ENCODE results near the gene DLGAP1.

DNA sequence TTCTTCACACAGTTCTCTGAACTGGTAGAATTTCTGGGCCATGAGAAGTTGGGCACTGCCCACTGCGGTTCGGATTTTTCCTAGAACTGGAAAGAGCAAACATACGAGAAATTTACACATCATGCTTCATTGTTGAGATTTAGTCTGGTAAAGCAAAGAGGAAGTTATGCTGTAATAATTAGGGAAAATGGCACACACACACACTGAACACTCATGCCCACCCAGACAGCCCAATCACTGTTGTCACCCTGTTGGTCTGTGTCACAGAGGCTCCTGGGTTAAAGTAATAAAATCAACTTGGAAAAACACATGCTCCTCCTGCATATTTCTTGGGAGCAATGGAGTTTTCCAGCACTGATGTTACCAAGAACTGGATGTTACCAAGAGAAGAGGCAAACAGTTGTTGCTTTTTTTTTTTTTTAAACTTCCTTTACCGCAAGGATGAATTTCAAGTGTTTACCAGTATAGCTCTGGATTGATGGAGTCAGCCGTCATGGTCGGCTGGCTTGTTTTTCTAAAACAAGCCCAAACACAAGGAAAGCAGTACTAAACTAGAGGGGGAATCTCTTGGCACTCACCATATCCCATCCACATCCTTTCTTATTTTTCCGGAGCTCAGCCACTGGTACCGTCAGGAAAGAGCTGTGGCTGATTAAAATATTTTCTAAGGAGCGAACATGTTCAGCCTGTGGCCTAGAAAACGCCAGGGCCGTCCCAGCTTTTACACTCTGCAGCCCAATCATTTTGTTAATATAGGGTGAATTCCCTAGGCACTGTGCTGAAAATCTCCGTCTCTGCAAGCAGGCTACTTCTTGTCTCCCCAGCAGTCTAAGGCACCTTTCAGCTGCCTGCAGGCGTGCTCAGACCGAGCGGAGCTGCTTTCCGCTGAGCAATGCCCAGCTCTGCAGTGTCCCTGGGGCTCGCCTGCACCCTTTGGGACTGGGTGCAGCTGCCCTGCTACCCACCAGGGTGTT is 946.2 kb downstream of the DLGAP1 start:
- TF ChIP-seq TCF12 (IDR thresholded peaks at IDR 0.05; ENCODE audit: low read depth) (no peak), RAD21 (IDR thresholded peaks at IDR 0.05; ENCODE audit: low read depth) (no peak), ZBTB7A (IDR thresholded peaks at IDR 0.05; ENCODE audit: low read depth) (no peak), NFIC (IDR thresholded peaks at IDR 0.05) (no peak), TAF1 (IDR thresholded peaks at IDR 0.05; ENCODE audit: low read depth) (no peak), CEBPB (IDR thresholded peaks at IDR 0.05) (no peak), EP300 (IDR thresholded peaks at IDR 0.05; ENCODE audit: borderline replicate concordance) (no peak), FOXM1 (IDR thresholded peaks at IDR 0.05; ENCODE audit: borderline replicate concordance, low read depth) (no peak), EGR1 (IDR thresholded peaks at IDR 0.05) (no peak), YY1 (IDR thresholded peaks at IDR 0.05; ENCODE audit: low read depth) (no peak)
- TF ChIP-seq, protein P1, sequence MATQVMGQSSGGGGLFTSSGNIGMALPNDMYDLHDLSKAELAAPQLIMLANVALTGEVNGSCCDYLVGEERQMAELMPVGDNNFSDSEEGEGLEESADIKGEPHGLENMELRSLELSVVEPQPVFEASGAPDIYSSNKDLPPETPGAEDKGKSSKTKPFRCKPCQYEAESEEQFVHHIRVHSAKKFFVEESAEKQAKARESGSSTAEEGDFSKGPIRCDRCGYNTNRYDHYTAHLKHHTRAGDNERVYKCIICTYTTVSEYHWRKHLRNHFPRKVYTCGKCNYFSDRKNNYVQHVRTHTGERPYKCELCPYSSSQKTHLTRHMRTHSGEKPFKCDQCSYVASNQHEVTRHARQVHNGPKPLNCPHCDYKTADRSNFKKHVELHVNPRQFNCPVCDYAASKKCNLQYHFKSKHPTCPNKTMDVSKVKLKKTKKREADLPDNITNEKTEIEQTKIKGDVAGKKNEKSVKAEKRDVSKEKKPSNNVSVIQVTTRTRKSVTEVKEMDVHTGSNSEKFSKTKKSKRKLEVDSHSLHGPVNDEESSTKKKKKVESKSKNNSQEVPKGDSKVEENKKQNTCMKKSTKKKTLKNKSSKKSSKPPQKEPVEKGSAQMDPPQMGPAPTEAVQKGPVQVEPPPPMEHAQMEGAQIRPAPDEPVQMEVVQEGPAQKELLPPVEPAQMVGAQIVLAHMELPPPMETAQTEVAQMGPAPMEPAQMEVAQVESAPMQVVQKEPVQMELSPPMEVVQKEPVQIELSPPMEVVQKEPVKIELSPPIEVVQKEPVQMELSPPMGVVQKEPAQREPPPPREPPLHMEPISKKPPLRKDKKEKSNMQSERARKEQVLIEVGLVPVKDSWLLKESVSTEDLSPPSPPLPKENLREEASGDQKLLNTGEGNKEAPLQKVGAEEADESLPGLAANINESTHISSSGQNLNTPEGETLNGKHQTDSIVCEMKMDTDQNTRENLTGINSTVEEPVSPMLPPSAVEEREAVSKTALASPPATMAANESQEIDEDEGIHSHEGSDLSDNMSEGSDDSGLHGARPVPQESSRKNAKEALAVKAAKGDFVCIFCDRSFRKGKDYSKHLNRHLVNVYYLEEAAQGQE (IDR thresholded peaks at IDR 0.05; ENCODE audit: low read depth): no peak
- TF ChIP-seq, protein P2, sequence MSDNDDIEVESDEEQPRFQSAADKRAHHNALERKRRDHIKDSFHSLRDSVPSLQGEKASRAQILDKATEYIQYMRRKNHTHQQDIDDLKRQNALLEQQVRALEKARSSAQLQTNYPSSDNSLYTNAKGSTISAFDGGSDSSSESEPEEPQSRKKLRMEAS (IDR thresholded peaks at IDR 0.05): no peak

Data from Ishikawa (cell line).